H1 (cell line): ENCODE measurements around the gene SIRT5. TPM values are rescaled to one million over a fixed set of nuclear protein-coding genes. Genes with fewer than 3 reads are reported as not detected.

Source experiments
- CHD7 ChIP-seq: fragments of 300-600 bp; sonication (generic); IDR thresholded peaks from 2 replicates; pipeline ENCODE4 v1.7.1; 2012; ENCODE audit warnings: low read length, moderate library complexity, mild to moderate bottlenecking, inconsistent platforms; ENCODE audit not compliant: insufficient replicate concordance
- polyA plus RNA-seq, 7 experiments: library from polyadenylated mRNA; depleted of rRNA in 3 of 7; stranded (reverse) in 5 of 7; unstranded in 2 of 7; fragments of >200 nt in 5 of 7; fragments of 200-250 nt in 2 of 7; gene quantifications; 1 replicate in 5 of 7; 2 replicates in 1 of 7; 4 replicates in 1 of 7; pipeline versions ENCODE4 v1.2.1 to v1.2.3, GENCODE V29; 2011 to 2013; ENCODE audit warnings: missing spikeins in 2 of 7, mixed read lengths in 2 of 7
- total RNA-seq: library from RNA; stranded (reverse); fragmentation: NEBNext Ultra II Directional; extraction: Animal tissue kit (Norgen Biotek cat#: 25700); gene quantifications from 2 replicates; pipeline ENCODE4 v1.2.1, GENCODE V29; 2021

Gene SIRT5
- total and polyA plus RNA-seq, 2 of the 8 experiments (the other 6 are each of a cell fraction or from before 2014, with no cell fraction given): 7.4 to 14.7 TPM

GRCh38 chr6:13635948-13636658 lies 61.7 kb downstream of the SIRT5 start (continued):
- peak; percentile 42 for TF ChIP-seq CHD7
